Hepatocyte (in vitro differentiated cells): ENCODE measurements around the gene PSG7. TPM values are rescaled to one million over a fixed set of nuclear protein-coding genes. Genes with fewer than 3 reads are reported as not detected.
"Not testable (repeated sequence)": the region's sequence is repeated elsewhere in the genome, so short reads cannot be mapped to it uniquely, and the experiment has no call there.

ENCODE experiments used
- DNase-seq: peaks from one replicate; pipeline ENCODE4 v3.0.0-alpha.2; 2016; ENCODE audit warnings: low spot score
- H2AFZ ChIP-seq: fragments of 200-600 bp; sonication (generic); 2 replicates; pipeline ENCODE4 v1.6.0; 2016; ENCODE audit warnings: antibody characterized with exemption, mild to moderate bottlenecking
- H3K27ac ChIP-seq: fragments of 200-600 bp; sonication (generic); 2 replicates; pipeline ENCODE4 v1.5.1; 2016; ENCODE audit warnings: mild to moderate bottlenecking
- H3K27me3 ChIP-seq: fragments of 200-600 bp; sonication (generic); 2 replicates; pipeline ENCODE4 v1.6.1; 2016
- H3K36me3 ChIP-seq: fragments of 200-600 bp; sonication (generic); replicated peaks from 2 replicates; pipeline ENCODE4 v1.5.1; 2016; ENCODE audit warnings: low read depth; ENCODE audit not compliant: insufficient read depth
- H3K4me1 ChIP-seq: fragments of 200-600 bp; sonication (generic); 2 replicates; pipeline ENCODE4 v1.5.1; 2016; ENCODE audit warnings: mild to moderate bottlenecking, moderate library complexity; ENCODE audit not compliant: insufficient read depth
- H3K4me2 ChIP-seq: fragments of 200-600 bp; sonication (generic); 2 replicates; pipeline ENCODE4 v1.6.0; 2016
- H3K4me3 ChIP-seq: fragments of 200-600 bp; sonication (generic); 2 replicates; pipeline ENCODE4 v1.5.1; 2016; ENCODE audit warnings: mild to moderate bottlenecking
- H3K79me2 ChIP-seq: fragments of 200-600 bp; sonication (generic); 2 replicates; pipeline ENCODE4 v1.6.0; 2017; ENCODE audit warnings: mild to moderate bottlenecking
- H3K9me2 ChIP-seq: fragments of 200-600 bp; sonication (generic); replicated peaks from 2 replicates; pipeline ENCODE4 v1.6.0; 2017; ENCODE audit warnings: mild to moderate bottlenecking; ENCODE audit not compliant: insufficient read depth
- H3K9me3 ChIP-seq: fragments of 200-600 bp; sonication (generic); 2 replicates; pipeline ENCODE4 v1.5.1; 2016; ENCODE audit warnings: low read depth, mild to moderate bottlenecking
- H4K20me1 ChIP-seq: fragments of 200-600 bp; sonication (generic); 2 replicates; pipeline ENCODE4 v1.6.0; 2016; ENCODE audit warnings: mild to moderate bottlenecking; ENCODE audit not compliant: insufficient read depth, poor library complexity, severe bottlenecking
- WGBS: methylation state at CpG from one replicate; pipeline ENCODE4 v1.1.6; 2016; ENCODE audit warnings: low lambda C conversion rate; ENCODE audit errors: missing lambda C conversion rate; 5-methylcytosine and 5-hydroxymethylcytosine counted together
- polyA plus RNA-seq: library from polyadenylated mRNA; unstranded; fragments of >200 nt; fragmentation: Nextera tagmentation; extraction: Ambion mirVana; gene quantifications from 2 replicates; pipeline ENCODE4 v1.2.1, GENCODE V29; 2016
- total RNA-seq: library from RNA; depleted of rRNA; stranded (reverse); fragments of >200 nt; gene quantifications from 2 replicates; pipeline ENCODE4 v1.2.3, GENCODE V29; 2014

The PSG7 gene
- total and polyA plus RNA-seq, 2 experiments from 2014 or later, result not detected

- H3K36me3 ChIP-seq, H3K4me1 ChIP-seq, H4K20me1 ChIP-seq, H3K9me3 ChIP-seq, H3K4me3 ChIP-seq, H3K9me2 ChIP-seq, H3K27ac ChIP-seq, H3K4me2 ChIP-seq, DNase-seq, H3K79me2 ChIP-seq, H3K27me3 ChIP-seq, H2AFZ ChIP-seq: not testable (repeated sequence)
- WGBS, result 32% methylated on average over 5 of the region's 5 CpGs
These were observed 30.8 kb downstream of the PSG7 start for GRCh38 chr19:42906162-42906561.

DNA sequence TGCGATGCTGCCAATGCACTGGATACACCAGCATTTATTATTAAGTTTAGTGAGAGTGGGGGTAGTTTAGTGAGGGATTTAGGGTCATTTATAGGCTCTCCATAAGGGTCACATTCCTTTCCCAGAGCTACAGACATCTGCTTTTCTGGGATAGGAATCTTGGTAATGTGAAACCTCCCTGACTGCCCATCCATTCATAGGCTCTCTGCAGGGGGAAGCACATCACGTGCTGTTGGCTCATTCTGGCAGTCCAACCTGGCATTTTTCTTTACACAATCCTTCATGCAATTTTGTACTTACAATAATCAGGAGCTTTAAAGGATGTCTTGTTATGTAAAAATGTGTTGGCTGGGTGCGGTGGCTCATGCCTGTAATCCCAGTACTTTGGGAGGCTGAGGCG, 36.4 kb downstream of the PSG7 start:
- not testable (repeated sequence) for H3K27ac ChIP-seq, H4K20me1 ChIP-seq, H3K36me3 ChIP-seq, H3K4me3 ChIP-seq, H3K9me2 ChIP-seq, H3K27me3 ChIP-seq, H3K4me2 ChIP-seq, DNase-seq, H3K4me1 ChIP-seq, H3K9me3 ChIP-seq, H3K79me2 ChIP-seq, H2AFZ ChIP-seq
- 69% methylated on average over 4 of the region's 4 CpGs for WGBS

DNA sequence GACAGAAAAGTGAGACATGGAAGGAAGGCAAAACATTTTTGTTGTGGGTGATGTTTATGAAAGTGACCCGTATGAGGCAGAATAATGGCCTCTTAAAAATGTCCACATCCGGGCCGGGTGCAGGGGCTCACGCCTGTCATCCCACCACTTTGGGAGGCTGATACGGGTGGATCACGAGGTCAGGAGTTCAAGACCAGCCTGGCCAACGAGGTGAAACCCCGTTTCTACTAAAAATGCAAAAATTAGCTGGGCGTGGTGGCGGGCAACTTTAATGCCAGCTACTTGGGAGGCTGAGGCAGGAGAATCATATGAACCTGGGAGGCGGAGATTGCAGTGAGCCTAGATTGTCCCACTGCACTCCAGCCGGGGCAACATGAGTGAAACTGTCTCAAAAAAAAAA, 37.3 kb downstream of the PSG7 start:
- DNase-seq, H3K4me1 ChIP-seq, H2AFZ ChIP-seq, H3K9me3 ChIP-seq, H3K4me3 ChIP-seq, H3K27ac ChIP-seq, H4K20me1 ChIP-seq, H3K36me3 ChIP-seq, H3K27me3 ChIP-seq, H3K4me2 ChIP-seq, H3K9me2 ChIP-seq, H3K79me2 ChIP-seq: not testable (repeated sequence)
- WGBS, result 67% methylated on average over 12 of the region's 12 CpGs

GRCh38 chr19:42899110-42899509, 37.9 kb downstream of the PSG7 start:
- not testable (repeated sequence) for H3K79me2 ChIP-seq, H3K4me1 ChIP-seq, H3K27ac ChIP-seq, H3K4me2 ChIP-seq, H4K20me1 ChIP-seq, H2AFZ ChIP-seq, H3K4me3 ChIP-seq, DNase-seq, H3K27me3 ChIP-seq, H3K9me3 ChIP-seq, H3K36me3 ChIP-seq, H3K9me2 ChIP-seq
- 74% methylated on average over 1 of the region's 1 CpG for WGBS

DNA sequence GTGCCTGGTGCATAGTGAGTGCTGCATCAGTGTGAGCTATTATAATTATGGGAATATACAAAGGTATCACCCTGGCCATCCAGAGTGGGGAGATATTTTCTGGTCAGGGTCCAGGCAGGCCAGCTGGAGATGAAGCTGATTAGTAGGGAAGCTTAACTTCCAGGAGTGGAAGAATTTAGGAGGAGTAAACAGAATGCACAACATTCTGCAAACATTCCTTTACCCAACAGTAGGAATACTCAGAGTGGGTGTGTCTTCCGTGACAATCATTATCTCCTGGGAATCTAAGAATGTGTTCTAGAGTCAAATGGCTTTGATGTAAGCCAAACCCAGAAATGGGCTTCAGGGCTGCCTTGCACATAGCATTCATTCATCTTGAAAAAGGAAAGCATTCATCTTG, 38.4 kb downstream of the PSG7 start:
- not testable (repeated sequence) for H3K4me2 ChIP-seq, H3K4me1 ChIP-seq, H3K79me2 ChIP-seq, H3K27me3 ChIP-seq, H3K9me2 ChIP-seq, H3K27ac ChIP-seq, H2AFZ ChIP-seq, H3K9me3 ChIP-seq, H4K20me1 ChIP-seq, H3K4me3 ChIP-seq, H3K36me3 ChIP-seq, DNase-seq
- WGBS, result 72% methylated on average over 1 of the region's 1 CpG

DNA sequence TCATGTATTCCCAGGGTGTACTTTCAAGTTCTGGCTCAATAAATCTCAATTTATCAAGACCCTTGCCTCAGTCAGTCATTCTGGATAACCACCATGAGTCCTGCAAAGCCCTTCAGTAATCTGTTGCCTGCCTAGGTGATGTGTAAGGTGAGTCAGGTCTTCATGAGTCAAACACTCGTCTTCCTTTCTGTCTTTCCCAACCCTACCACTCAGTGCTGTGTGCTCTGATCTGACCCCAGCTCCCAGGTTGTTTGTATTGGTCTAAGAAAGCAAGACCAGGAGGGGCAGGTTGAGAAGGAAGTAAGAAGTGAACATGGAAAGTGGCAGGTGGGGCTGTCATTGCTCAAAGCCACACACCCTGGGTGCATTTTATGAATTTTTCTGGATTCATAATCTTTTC, 39.3 kb downstream of the PSG7 start:
- H2AFZ ChIP-seq, H3K4me2 ChIP-seq, DNase-seq, H3K27ac ChIP-seq, H3K36me3 ChIP-seq, H3K79me2 ChIP-seq, H3K4me3 ChIP-seq, H3K4me1 ChIP-seq, H3K9me3 ChIP-seq, H3K27me3 ChIP-seq, H4K20me1 ChIP-seq, H3K9me2 ChIP-seq: not testable (repeated sequence)
- 32% methylated on average over 1 of the region's 1 CpG for WGBS

- H3K4me2 ChIP-seq, H3K9me2 ChIP-seq, H3K4me3 ChIP-seq, H3K9me3 ChIP-seq, H2AFZ ChIP-seq, H3K79me2 ChIP-seq, H3K36me3 ChIP-seq, H4K20me1 ChIP-seq, H3K27me3 ChIP-seq, H3K4me1 ChIP-seq, H3K27ac ChIP-seq, DNase-seq: not testable (repeated sequence)
- WGBS, result 74% methylated on average over 7 of the region's 7 CpGs
These were observed 46.6 kb downstream of the PSG7 start for GRCh38 chr19:42890446-42890845.

- H3K27ac ChIP-seq, DNase-seq, H3K4me1 ChIP-seq, H4K20me1 ChIP-seq, H2AFZ ChIP-seq, H3K9me2 ChIP-seq, H3K36me3 ChIP-seq, H3K4me2 ChIP-seq, H3K27me3 ChIP-seq, H3K9me3 ChIP-seq, H3K4me3 ChIP-seq, H3K79me2 ChIP-seq: not testable (repeated sequence)
These were observed 49.0 kb downstream of the PSG7 start for GRCh38 chr19:42887876-42888445.

- not testable (repeated sequence) for H3K36me3 ChIP-seq, DNase-seq, H3K9me2 ChIP-seq, H3K27me3 ChIP-seq, H3K4me3 ChIP-seq, H4K20me1 ChIP-seq, H3K79me2 ChIP-seq, H2AFZ ChIP-seq, H3K4me1 ChIP-seq, H3K4me2 ChIP-seq, H3K9me3 ChIP-seq, H3K27ac ChIP-seq
- WGBS, result 54% methylated on average over 2 of the region's 2 CpGs
These were observed 54.3 kb downstream of the PSG7 start for GRCh38 chr19:42882730-42883129.
